Astrocyte (in vitro differentiated cells and primary cell): ENCODE results near the gene SRPRB. TPM values are rescaled to one million over a fixed set of nuclear protein-coding genes. Genes with fewer than 3 reads are reported as not detected.

Experiments used
- DNase-seq: peaks from one replicate; pipeline ENCODE4 v3.0.0-alpha.2; 2010; ENCODE audit warnings: low read depth
- FAIRE-seq: peaks from 2 replicates; lab custom pipeline; 2011; peaks lifted over from hg19 to GRCh38; lab: Jason Lieb, UNC
- H2AFZ ChIP-seq: 2 replicates; pipeline ENCODE4 v1.6.0; 2012; ENCODE audit warnings: low read depth, low read length, inconsistent platforms
- H3K27ac ChIP-seq: 2 replicates; pipeline ENCODE4 v1.5.1; 2011; ENCODE audit warnings: low read depth, low read length, inconsistent platforms
- H3K27me3 ChIP-seq: 2 replicates; pipeline ENCODE4 v1.6.0; 2011; ENCODE audit warnings: low read length, inconsistent platforms; ENCODE audit not compliant: insufficient read depth
- H3K36me3 ChIP-seq: 2 replicates; pipeline ENCODE4 v1.5.1; 2011; ENCODE audit warnings: low read length, inconsistent platforms; ENCODE audit not compliant: insufficient read depth
- H3K4me1 ChIP-seq: 2 replicates; pipeline ENCODE4 v1.5.1; 2011; ENCODE audit warnings: low read length, inconsistent platforms; ENCODE audit not compliant: insufficient read depth
- H3K4me2 ChIP-seq: 2 replicates; pipeline ENCODE4 v1.6.0; 2012; ENCODE audit warnings: low read length, inconsistent platforms
- H3K4me3 ChIP-seq: 2 replicates; pipeline ENCODE4 v1.5.1; 2011; ENCODE audit warnings: low read depth, mild to moderate bottlenecking, low read length, inconsistent platforms; ENCODE audit not compliant: insufficient read depth
- H3K79me2 ChIP-seq: 2 replicates; pipeline ENCODE4 v1.6.0; 2012; ENCODE audit warnings: mild to moderate bottlenecking, low read length, inconsistent platforms; ENCODE audit not compliant: insufficient read depth
- H3K9ac ChIP-seq: 2 replicates; pipeline ENCODE4 v1.6.0; 2012; ENCODE audit warnings: mild to moderate bottlenecking, low read length, inconsistent platforms
- H3K9me3 ChIP-seq: 2 replicates; pipeline ENCODE4 v1.5.1; 2012; ENCODE audit warnings: low read depth, mild to moderate bottlenecking, low read length, inconsistent platforms; ENCODE audit not compliant: insufficient read depth
- H4K20me1 ChIP-seq: 2 replicates; pipeline ENCODE4 v1.6.0; 2012; ENCODE audit warnings: low read length, inconsistent platforms; ENCODE audit not compliant: insufficient read depth
- H3K27ac Mint-ChIP-seq: one replicate; pipeline ENCODE4 v1.8.0; 2021; ENCODE audit warnings: mild to moderate bottlenecking, mixed read lengths; ENCODE audit not compliant: unreplicated experiment
- H3K27me3 Mint-ChIP-seq: one replicate; pipeline ENCODE4 v1.8.0; 2021; ENCODE audit warnings: low read depth, mixed read lengths; ENCODE audit not compliant: unreplicated experiment
- H3K36me3 Mint-ChIP-seq: one replicate; pipeline ENCODE4 v1.8.0; 2021; ENCODE audit warnings: low read depth, mixed read lengths; ENCODE audit not compliant: unreplicated experiment
- H3K4me1 Mint-ChIP-seq: one replicate; pipeline ENCODE4 v1.8.0; 2021; ENCODE audit warnings: low read depth, mixed read lengths; ENCODE audit not compliant: unreplicated experiment
- H3K4me3 Mint-ChIP-seq: one replicate; pipeline ENCODE4 v1.8.0; 2021; ENCODE audit warnings: mild to moderate bottlenecking, moderate library complexity, mixed read lengths; ENCODE audit not compliant: unreplicated experiment
- H3K9me3 Mint-ChIP-seq: one replicate; pipeline ENCODE4 v1.8.0; 2021; ENCODE audit warnings: mild to moderate bottlenecking, mixed read lengths; ENCODE audit not compliant: unreplicated experiment
- CTCF ChIP-seq: IDR thresholded peaks from 2 replicates; pipeline ENCODE4 v1.5.1; 2011; ENCODE audit warnings: low read depth, mild to moderate bottlenecking, inconsistent platforms, low read length, moderate library complexity; ENCODE audit not compliant: insufficient read depth
- EZH2 ChIP-seq: IDR thresholded peaks from 2 replicates; pipeline ENCODE4 v1.6.1; 2012; ENCODE audit warnings: mild to moderate bottlenecking, low read length, inconsistent platforms; ENCODE audit not compliant: insufficient read depth
- total RNA-seq: library from RNA; stranded (reverse); gene quantifications from 2 replicates; pipeline ENCODE4 v1.2.1, GENCODE V29; 2021

Gene SRPRB
- total RNA-seq, 1 donor from 2014 or later, result 83.8 TPM

- Histone ChIP-seq H3K27ac (no peak overlapping the region), H3K9ac (no peak overlapping the region), H3K79me2 (no peaks in the 10 kb centered on the region), H3K36me3 (no peaks in the 10 kb centered on the region), H3K4me2 (peak overlapping the region; percentile 15), H3K9me3 (no peaks in the 10 kb centered on the region), H3K27me3 (no peaks in the 10 kb centered on the region), H3K4me1 (peaks cover 8% of the 10 kb centered on the region), H4K20me1 (peaks cover 4% of the 10 kb centered on the region), H3K4me3 (no peak overlapping the region), H2AFZ (no peak overlapping the region)
- H3K27ac Mint-ChIP-seq, result no peak overlapping the region
- TF ChIP-seq CTCF (no peak), EZH2 (no peak)
- FAIRE-seq (no peak), DNase-seq (peak; percentile 63)
- H3K27me3 Mint-ChIP-seq, result no peaks in the 10 kb centered on the region
- peaks cover 20% of the 10 kb centered on the region for H3K36me3 Mint-ChIP-seq
- peaks cover 2% of the 10 kb centered on the region for H3K9me3 Mint-ChIP-seq
- peak overlapping the region; percentile 50 for H3K4me3 Mint-ChIP-seq
- peaks cover 11% of the 10 kb centered on the region for H3K4me1 Mint-ChIP-seq
Measured at GRCh38 chr3:133843634-133844033, 38.0 kb downstream of the SRPRB start.

GRCh38 chr3:133845127-133845526 lies 39.5 kb downstream of the SRPRB start:
- no peaks in the 10 kb centered on the region for H3K27me3 ChIP-seq
- TF ChIP-seq CTCF (no peak), EZH2 (no peak)

GRCh38 chr3:133849346-133849745 lies 43.7 kb downstream of the SRPRB start:
- H3K27ac ChIP-seq, result no peak overlapping the region
- Mint-ChIP-seq H3K36me3 (peaks cover 15% of the 10 kb centered on the region), H3K4me3 (no peak overlapping the region), H3K27me3 (no peaks in the 10 kb centered on the region), H3K27ac (no peak overlapping the region), H3K4me1 (peaks cover 8% of the 10 kb centered on the region), H3K9me3 (peaks cover 2% of the 10 kb centered on the region)
- no peak for TF ChIP-seq EZH2
- TF ChIP-seq CTCF, result no peak
- no peak overlapping the region for H3K4me2 ChIP-seq
- H3K4me3 ChIP-seq, result no peak overlapping the region
- H3K27me3 ChIP-seq, result no peaks in the 10 kb centered on the region
- no peaks in the 10 kb centered on the region for H3K79me2 ChIP-seq
- H2AFZ ChIP-seq, result no peak overlapping the region
- H4K20me1 ChIP-seq, result no peaks in the 10 kb centered on the region
- no peaks in the 10 kb centered on the region for H3K4me1 ChIP-seq
- no peaks in the 10 kb centered on the region for H3K36me3 ChIP-seq
- H3K9ac ChIP-seq, result no peak overlapping the region
- no peak for FAIRE-seq
- no peaks in the 10 kb centered on the region for H3K9me3 ChIP-seq
- DNase-seq, result no peak

More at GRCh38 chr3:133845127-133845526, 39.5 kb downstream of the SRPRB start:
- Mint-ChIP-seq H3K4me1 (peaks cover 15% of the 10 kb centered on the region), H3K9me3 (peaks cover 2% of the 10 kb centered on the region), H3K4me3 (no peak overlapping the region), H3K27ac (no peak overlapping the region), H3K36me3 (peaks cover 12% of the 10 kb centered on the region), H3K27me3 (no peaks in the 10 kb centered on the region)
- no peak overlapping the region for H3K9ac ChIP-seq
- no peaks in the 10 kb centered on the region for H3K79me2 ChIP-seq
- no peak overlapping the region for H2AFZ ChIP-seq
- no peak overlapping the region for H3K27ac ChIP-seq
- H3K4me1 ChIP-seq, result peaks cover 8% of the 10 kb centered on the region
- H4K20me1 ChIP-seq, result peaks cover 4% of the 10 kb centered on the region
- FAIRE-seq, result no peak
- H3K9me3 ChIP-seq, result no peaks in the 10 kb centered on the region
- no peak for DNase-seq
- no peak overlapping the region for H3K4me3 ChIP-seq
- H3K4me2 ChIP-seq, result no peak overlapping the region
- H3K36me3 ChIP-seq, result no peaks in the 10 kb centered on the region
